Activated naive CD4-positive, alpha-beta T cell treated with anti-CD3 and anti-CD28 coated beads, Interleukin-2, amount 10 ng/mL, durations not matched to agents 7 days and 5 days (primary cell): ENCODE data around the gene CCM2.

Experiments used
- CTCF ChIA-PET: fragments of 350-600 bp; sonication (Branson Sonifier 250); formaldehyde crosslinking; loops from one replicate; lab custom pipeline; 2021; ENCODE audit warnings: antibody characterized with exemption; lab: Charles Lee
- DNase-seq: peaks from one replicate; pipeline ENCODE4 v3.0.0-alpha.2; 2020
- H3K27ac Mint-ChIP-seq: one replicate; pipeline ENCODE4 v1.8.0; 2021; ENCODE audit warnings: mild to moderate bottlenecking, moderate library complexity, mixed read lengths
- H3K27me3 Mint-ChIP-seq: one replicate; pipeline ENCODE4 v1.8.0; 2021; ENCODE audit warnings: mild to moderate bottlenecking, mixed read lengths
- H3K36me3 Mint-ChIP-seq: one replicate; pipeline ENCODE4 v1.8.0; 2021; ENCODE audit warnings: mixed read lengths
- H3K4me1 Mint-ChIP-seq: one replicate; pipeline ENCODE4 v1.8.0; 2021; ENCODE audit warnings: mixed read lengths
- H3K4me3 Mint-ChIP-seq: one replicate; pipeline ENCODE4 v1.8.0; 2021; ENCODE audit warnings: mild to moderate bottlenecking, moderate library complexity, mixed read lengths
- H3K9me3 Mint-ChIP-seq: one replicate; pipeline ENCODE4 v1.8.0; 2021; ENCODE audit warnings: mixed read lengths

Gene CCM2

GRCh38 chr7:45000093-45001032, at the start of gene CCM2:
CCM2 (plus strand) TSS chr7:45000201; CDS start chr7:45000334, 133 bp downstream.
- H3K27me3 Mint-ChIP-seq, result no peaks in the 10 kb centered on the region
- no peak for DNase-seq
- H3K4me3 Mint-ChIP-seq, result peak within 1 kb of the TSS; percentile 92
- H3K9me3 Mint-ChIP-seq, result no peaks in the 10 kb centered on the region
- peak within 1 kb of the TSS; percentile 94 for H3K27ac Mint-ChIP-seq
- peaks cover 11% of the 10 kb centered on the region for H3K36me3 Mint-ChIP-seq
- CTCF ChIA-PET, result interaction anchor here (0.7 to 4.7 kb wide), 10 partner anchors 14 to 117 kb away, joined by 3 to 41 read pairs (median 6); partner anchors contain the start of gene MYO1G
- peaks cover 57% of the 10 kb centered on the region for H3K4me1 Mint-ChIP-seq

- no peak overlapping the region for H3K27ac Mint-ChIP-seq
- CTCF ChIA-PET, result interaction anchor here (1.1 kb wide), 1 partner anchor 20 kb away, joined by 4 read pairs; no protein-coding TSS in a partner anchor
- no peaks in the 10 kb centered on the region for H3K4me1 Mint-ChIP-seq
- no peak overlapping the region for H3K4me3 Mint-ChIP-seq
- peaks cover 52% of the 10 kb centered on the region for H3K27me3 Mint-ChIP-seq
- H3K9me3 Mint-ChIP-seq, result no peaks in the 10 kb centered on the region
- DNase-seq, result no peak
- H3K36me3 Mint-ChIP-seq, result no peaks in the 10 kb centered on the region
Measured at GRCh38 chr7:44953156-44953555, 46.8 kb upstream of the CCM2 start.

- Mint-ChIP-seq H3K27ac (no peak overlapping the region), H3K4me3 (no peak overlapping the region), H3K36me3 (peaks cover 6% of the 10 kb centered on the region), H3K4me1 (peaks cover 17% of the 10 kb centered on the region), H3K27me3 (peaks cover 33% of the 10 kb centered on the region), H3K9me3 (no peaks in the 10 kb centered on the region)
- no peak for DNase-seq
- CTCF ChIA-PET, result interaction anchor here (2.4 kb wide), 1 partner anchor 17 kb away, joined by 5 read pairs; no protein-coding TSS in a partner anchor
Measured at GRCh38 chr7:44955733-44956132, 44.3 kb upstream of the CCM2 start.

- H3K4me3 Mint-ChIP-seq, result no peak overlapping the region
- H3K27me3 Mint-ChIP-seq, result peaks cover 28% of the 10 kb centered on the region
- DNase-seq, result no peak
- H3K27ac Mint-ChIP-seq, result no peak overlapping the region
- CTCF ChIA-PET, result interaction anchor here (2.4 kb wide), 1 partner anchor 16 kb away, joined by 5 read pairs; no protein-coding TSS in a partner anchor
- no peaks in the 10 kb centered on the region for H3K9me3 Mint-ChIP-seq
- peaks cover 17% of the 10 kb centered on the region for H3K4me1 Mint-ChIP-seq
- H3K36me3 Mint-ChIP-seq, result peaks cover 6% of the 10 kb centered on the region
Measured at GRCh38 chr7:44956157-44956766, 43.7 kb upstream of the CCM2 start.

GRCh38 chr7:44958645-44959344, 41.2 kb upstream of the CCM2 start:
- Mint-ChIP-seq H3K27me3 (peaks cover 12% of the 10 kb centered on the region), H3K9me3 (no peaks in the 10 kb centered on the region), H3K36me3 (peaks cover 13% of the 10 kb centered on the region), H3K4me3 (no peak overlapping the region), H3K27ac (peak overlapping the region; percentile 80), H3K4me1 (peaks cover 20% of the 10 kb centered on the region)
- CTCF ChIA-PET, result no interaction called here
- no peak for DNase-seq

- peaks cover 20% of the 10 kb centered on the region for H3K4me1 Mint-ChIP-seq
- H3K27ac Mint-ChIP-seq, result peak overlapping the region; percentile 62
- no peaks in the 10 kb centered on the region for H3K9me3 Mint-ChIP-seq
- CTCF ChIA-PET, result no interaction called here
- H3K4me3 Mint-ChIP-seq, result no peak overlapping the region
- peaks cover 7% of the 10 kb centered on the region for H3K27me3 Mint-ChIP-seq
- peaks cover 18% of the 10 kb centered on the region for H3K36me3 Mint-ChIP-seq
- DNase-seq, result peak; percentile 52
Measured at GRCh38 chr7:44959433-44959951, 40.5 kb upstream of the CCM2 start.

GRCh38 chr7:44960011-44960580, 39.9 kb upstream of the CCM2 start:
- no peaks in the 10 kb centered on the region for H3K9me3 Mint-ChIP-seq
- H3K4me3 Mint-ChIP-seq, result no peak overlapping the region
- peaks cover 21% of the 10 kb centered on the region for H3K36me3 Mint-ChIP-seq
- CTCF ChIA-PET, result interaction anchor here (0.7 kb wide), 1 partner anchor 13 kb away, joined by 7 read pairs; no protein-coding TSS in a partner anchor
- H3K4me1 Mint-ChIP-seq, result peaks cover 20% of the 10 kb centered on the region
- no peak for DNase-seq
- peak overlapping the region; percentile 43 for H3K27ac Mint-ChIP-seq
- H3K27me3 Mint-ChIP-seq, result peaks cover 1% of the 10 kb centered on the region

- H3K27ac Mint-ChIP-seq, result no peak overlapping the region
- no peak for DNase-seq
- H3K36me3 Mint-ChIP-seq, result peaks cover 34% of the 10 kb centered on the region
- peaks cover 20% of the 10 kb centered on the region for H3K4me1 Mint-ChIP-seq
- CTCF ChIA-PET, result interaction anchor here (0.7 to 1.1 kb wide), 2 partner anchors 12 to 156 kb away, joined by 3 read pairs; no protein-coding TSS in a partner anchor
- no peaks in the 10 kb centered on the region for H3K9me3 Mint-ChIP-seq
- H3K4me3 Mint-ChIP-seq, result no peak overlapping the region
- H3K27me3 Mint-ChIP-seq, result no peaks in the 10 kb centered on the region
Measured at GRCh38 chr7:44961844-44962482, 38.0 kb upstream of the CCM2 start.

- no peak overlapping the region for H3K4me3 Mint-ChIP-seq
- CTCF ChIA-PET, result interaction anchor here (0.8 kb wide), 1 partner anchor 11 kb away, joined by 4 read pairs; no protein-coding TSS in a partner anchor
- H3K36me3 Mint-ChIP-seq, result peaks cover 40% of the 10 kb centered on the region
- no peak for DNase-seq
- H3K27ac Mint-ChIP-seq, result no peak overlapping the region
- peaks cover 20% of the 10 kb centered on the region for H3K4me1 Mint-ChIP-seq
- no peaks in the 10 kb centered on the region for H3K27me3 Mint-ChIP-seq
- no peaks in the 10 kb centered on the region for H3K9me3 Mint-ChIP-seq
Measured at GRCh38 chr7:44962483-44963251, 37.3 kb upstream of the CCM2 start.

- Mint-ChIP-seq H3K27me3 (no peaks in the 10 kb centered on the region), H3K27ac (peak overlapping the region; percentile 52), H3K4me3 (no peak overlapping the region), H3K4me1 (peaks cover 22% of the 10 kb centered on the region), H3K9me3 (no peaks in the 10 kb centered on the region), H3K36me3 (peaks cover 48% of the 10 kb centered on the region)
- DNase-seq, result no peak
- CTCF ChIA-PET, result interaction anchor here (0.8 to 2.0 kb wide), 4 partner anchors 10 to 172 kb away, joined by 3 to 8 read pairs (median 6); no protein-coding TSS in a partner anchor
Measured at GRCh38 chr7:44963364-44964290, 36.4 kb upstream of the CCM2 start.

- H3K9me3 Mint-ChIP-seq, result no peaks in the 10 kb centered on the region
- no peak overlapping the region for H3K27ac Mint-ChIP-seq
- H3K4me3 Mint-ChIP-seq, result no peak overlapping the region
- peaks cover 17% of the 10 kb centered on the region for H3K4me1 Mint-ChIP-seq
- H3K27me3 Mint-ChIP-seq, result no peaks in the 10 kb centered on the region
- peak; percentile 30 for DNase-seq
- CTCF ChIA-PET, result interaction anchor here (0.9 to 2.0 kb wide), 3 partner anchors 10 to 171 kb away, joined by 3 to 8 read pairs (median 7); no protein-coding TSS in a partner anchor
- H3K36me3 Mint-ChIP-seq, result peaks cover 55% of the 10 kb centered on the region
Measured at GRCh38 chr7:44964384-44964830, 35.6 kb upstream of the CCM2 start.
